Islet of Langerhans (tissue), 1 donor: Measurements from ENCODE around the gene EMC8.

Experiments used
- FAIRE-seq: peaks from one replicate; lab custom pipeline; 2011; peaks lifted over from hg19 to GRCh38; lab: Jason Lieb, UNC

Gene EMC8

DNA sequence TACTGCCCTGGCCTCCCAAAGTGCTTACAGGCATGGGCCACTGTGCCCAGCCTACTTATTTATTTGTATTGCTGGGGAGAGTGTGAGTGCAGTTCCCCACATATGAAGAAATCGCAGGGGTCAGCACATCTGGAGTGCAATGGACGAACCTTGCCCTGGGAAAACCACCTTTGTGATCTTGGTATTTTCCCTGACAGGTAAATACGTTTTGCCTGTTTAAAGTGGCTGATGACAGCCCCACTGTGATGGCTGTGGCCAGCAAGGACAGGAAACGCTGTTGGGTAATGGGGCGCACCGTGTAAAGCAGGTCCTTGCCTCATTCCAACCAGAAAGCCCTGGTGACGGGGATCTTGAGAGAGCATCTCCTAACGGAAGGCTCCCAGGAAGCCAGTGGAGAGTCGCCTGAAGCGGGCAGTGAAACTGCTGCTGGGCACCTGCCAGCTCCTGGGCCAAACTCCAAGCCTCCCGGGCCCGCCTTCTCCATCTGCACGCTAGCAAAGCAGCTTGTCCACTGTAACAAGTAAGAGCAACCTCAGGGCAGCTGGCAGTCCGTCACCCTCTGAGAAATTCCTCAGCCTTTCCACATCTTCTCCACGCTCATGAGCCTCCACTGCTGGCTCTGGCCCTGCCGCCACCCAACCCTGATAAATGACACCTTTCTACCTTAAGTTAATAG, 17.5 kb downstream of the EMC8 start:
- FAIRE-seq: peak; percentile 55

DNA sequence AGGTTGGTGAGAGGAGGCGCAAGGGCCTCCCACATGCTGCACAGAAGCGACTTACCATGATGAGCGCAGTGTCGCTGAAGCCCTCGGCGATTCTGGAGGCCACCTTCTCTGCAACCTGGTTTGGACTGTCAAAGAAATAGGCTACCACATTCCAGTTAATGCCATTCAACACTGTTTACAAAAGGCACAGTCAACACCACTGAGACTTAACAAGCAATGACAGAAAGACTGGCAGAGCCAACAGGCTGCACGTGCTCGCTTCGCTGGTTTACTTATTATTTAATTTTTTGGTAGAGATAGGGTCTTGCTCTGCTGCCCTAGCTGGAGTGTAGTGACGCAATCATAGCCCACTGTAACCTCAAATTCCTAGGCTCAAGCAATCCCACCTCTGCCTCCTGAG, 18.2 kb downstream of the EMC8 start:
- no peak for FAIRE-seq

- FAIRE-seq: no peak
Observed at GRCh38 chr16:85780281-85780680, 19.1 kb downstream of the EMC8 start.

DNA sequence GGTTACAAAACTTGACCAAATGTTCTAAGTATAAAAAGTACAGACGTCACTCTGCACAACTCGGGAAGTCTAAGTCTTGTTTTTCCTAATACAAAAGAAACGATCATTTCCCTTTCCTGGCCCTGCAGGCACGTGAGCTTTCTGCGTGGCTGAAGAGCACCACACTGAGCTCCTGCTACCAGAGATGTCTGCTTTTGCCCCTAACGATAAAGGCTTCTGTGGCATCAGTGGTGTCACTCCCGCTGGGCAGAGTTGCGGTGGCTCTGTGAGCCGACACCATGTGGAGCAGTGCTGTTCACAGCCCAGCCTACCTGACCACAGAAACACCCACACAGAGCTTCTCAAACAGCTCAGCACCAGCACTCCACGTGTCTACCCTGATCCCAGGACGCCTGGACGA, 20.5 kb downstream of the EMC8 start:
- no peak for FAIRE-seq

DNA sequence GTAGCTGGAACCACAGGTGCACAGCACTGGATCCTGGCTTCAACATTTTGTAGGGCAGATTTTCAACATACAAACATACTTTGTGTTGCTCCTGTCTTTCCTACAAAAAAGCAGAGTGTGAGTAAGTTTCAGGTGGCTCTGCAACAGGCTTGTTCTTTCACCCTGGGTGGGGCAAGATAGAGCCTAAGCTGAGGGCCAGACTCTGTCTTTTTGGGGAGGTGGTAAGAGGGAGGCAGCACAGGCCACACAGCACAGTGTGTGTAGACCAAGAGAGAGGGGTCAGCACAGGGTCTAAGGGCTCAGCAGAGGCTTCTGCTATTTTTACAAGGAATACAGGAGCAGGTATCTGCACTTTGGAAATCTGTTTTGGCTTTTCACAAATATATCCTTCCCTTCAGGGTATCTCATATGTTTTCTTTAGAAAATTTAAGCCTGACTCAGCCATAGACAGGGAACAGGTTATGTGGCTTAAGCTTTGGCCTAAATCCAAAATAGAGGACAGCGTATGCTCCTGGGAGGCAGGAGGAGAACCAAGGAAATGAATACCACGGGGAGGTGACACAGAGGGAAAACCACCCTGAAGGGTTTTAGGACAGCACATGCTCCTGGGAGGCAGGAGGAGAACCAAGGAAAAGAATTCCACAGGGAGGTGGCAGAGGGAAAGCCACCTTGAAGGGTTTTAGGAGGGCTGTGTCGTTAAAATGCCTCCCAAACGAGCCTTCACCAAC, 21.6 kb downstream of the EMC8 start:
- FAIRE-seq: no peak

GRCh38 chr16:85774811-85775210, 24.5 kb downstream of the EMC8 start:
- no peak for FAIRE-seq

DNA sequence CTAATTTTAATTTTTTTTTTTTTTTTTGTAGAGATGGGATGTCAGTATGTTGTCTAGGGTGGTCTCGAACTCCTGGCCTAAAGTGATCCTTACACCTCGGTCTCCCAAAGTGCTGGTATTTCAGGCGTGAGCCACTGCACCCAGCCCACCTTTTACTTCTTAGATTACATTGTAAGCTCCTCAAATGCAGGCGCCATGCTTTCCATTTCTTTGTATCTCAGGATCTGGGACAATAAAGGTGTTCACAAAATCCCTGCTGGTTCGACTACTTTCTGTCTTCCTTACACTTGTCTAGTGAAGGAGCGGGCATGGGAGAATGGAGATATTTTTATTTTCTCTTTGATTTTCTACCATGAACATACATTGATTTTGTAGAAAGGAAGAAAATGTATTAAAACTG, 25.2 kb downstream of the EMC8 start:
- FAIRE-seq: no peak

DNA sequence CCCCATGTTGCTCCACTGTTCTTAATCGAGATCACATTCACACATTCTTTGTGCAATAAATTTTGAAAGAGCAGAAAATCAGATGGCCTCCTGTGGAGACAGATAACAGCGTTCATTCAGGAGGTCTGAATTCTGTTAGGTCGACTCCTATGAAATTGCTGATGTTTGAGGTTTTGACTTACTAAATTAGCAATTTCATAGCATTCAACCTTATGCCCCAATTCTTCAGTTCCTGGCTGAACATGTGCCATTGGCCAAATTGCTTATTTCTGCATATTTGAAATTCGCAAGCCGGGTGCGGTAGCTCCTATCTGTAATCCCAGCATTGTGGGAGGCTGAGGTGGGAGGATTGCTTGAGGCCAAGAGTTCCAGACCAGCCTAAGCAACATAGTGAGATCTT, 26.3 kb downstream of the EMC8 start:
- no peak for FAIRE-seq

DNA sequence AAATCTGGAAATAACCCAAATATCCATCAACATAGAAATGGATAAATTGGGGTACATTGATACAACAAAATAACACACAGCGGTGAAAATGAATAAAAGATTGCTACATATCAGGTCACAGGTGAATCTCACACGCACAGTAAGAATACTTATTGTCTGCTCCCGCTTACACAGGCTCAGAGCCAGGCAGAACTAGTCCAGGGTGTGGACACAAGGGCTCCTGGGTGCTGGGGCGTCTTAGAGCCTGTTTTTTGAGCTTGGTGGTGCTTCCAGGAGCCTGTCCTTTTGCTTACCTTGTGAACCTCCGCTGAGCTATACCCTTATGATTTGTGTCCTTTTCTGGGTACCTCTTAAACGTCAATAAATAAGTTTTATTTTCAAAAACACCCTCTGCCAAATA, 28.6 kb downstream of the EMC8 start:
- FAIRE-seq: no peak

DNA sequence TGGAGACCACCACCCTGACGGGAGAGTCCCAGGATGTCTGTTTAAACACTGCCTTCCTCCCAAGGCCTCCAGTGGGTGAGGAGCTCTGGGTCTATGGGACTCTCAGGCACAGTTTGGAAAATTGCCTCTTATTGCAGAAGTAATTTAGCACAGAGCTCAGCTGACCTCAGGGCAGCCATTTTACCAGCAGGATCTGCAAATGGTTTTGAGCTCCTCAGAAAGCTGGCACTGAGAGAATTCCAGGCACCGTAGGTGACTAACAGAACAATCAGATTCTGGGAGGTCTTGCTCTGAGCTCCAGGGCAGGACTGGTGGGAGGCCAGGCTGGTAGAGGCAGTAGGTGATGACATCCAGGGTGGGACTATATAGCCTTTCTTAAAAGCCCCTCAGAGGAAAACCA, 31.1 kb downstream of the EMC8 start:
- FAIRE-seq: no peak

DNA sequence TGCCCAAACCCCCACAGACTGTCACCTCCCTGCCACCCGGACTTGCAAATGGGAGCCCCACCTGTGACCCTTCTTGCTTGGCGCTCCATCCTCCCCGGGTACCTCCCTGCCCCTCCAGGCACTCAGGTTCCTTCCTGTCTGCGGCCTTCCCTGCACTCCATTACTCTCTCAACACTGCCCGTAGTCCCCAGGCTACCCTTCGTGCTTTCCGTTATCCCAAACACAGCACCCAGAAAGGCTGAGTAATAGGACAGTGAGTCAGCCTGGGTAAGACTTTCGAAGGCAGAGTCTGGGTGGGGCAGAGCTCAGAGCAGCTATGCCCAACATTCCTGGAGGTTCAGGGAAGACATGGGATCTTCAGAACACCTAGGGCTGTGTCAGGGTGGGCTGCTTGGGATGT, 31.8 kb downstream of the EMC8 start:
- FAIRE-seq: no peak

- no peak for FAIRE-seq
Observed at GRCh38 chr16:85765767-85766166, 33.6 kb downstream of the EMC8 start.

GRCh38 chr16:85765211-85765610, 34.1 kb downstream of the EMC8 start:
- FAIRE-seq: no peak

DNA sequence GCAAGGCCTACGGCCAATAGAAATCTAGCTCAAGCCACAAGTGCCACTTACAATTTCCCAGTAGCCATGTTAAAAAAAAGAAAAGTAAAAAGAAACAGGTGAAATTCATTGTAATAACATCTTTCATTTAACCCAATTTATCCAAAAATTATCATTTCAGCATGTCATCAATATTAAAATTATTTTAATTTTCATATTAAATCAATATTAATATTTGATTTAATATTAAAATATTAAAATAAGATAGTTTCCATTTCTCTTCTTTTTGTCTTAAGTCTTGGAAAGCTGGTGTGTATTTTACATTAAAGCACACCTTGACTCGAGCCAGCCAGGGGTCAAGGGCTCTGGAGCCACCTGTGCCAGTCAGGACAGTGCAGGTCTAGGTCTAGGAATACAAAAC, 35.7 kb downstream of the EMC8 start:
- FAIRE-seq: no peak

DNA sequence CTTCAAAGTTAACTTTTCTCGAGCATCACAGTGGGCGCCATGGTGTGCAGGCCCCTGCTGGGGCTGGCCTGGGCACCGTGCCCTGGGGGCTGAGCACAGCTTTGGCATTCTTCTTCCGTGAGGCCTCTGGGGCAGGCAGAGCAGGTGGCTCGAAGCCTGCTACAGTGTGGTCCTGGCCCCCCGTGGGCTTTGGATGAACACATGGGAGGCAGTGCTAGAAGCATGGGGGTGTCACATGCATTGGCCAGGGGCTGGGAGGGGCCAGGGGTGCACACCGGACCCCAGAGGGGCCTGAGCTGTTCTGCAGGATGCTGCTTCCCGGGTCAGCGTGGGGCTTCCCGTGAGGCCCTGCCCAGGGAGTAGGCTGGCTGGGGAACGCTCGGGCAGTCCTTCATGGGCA, 36.4 kb downstream of the EMC8 start:
- FAIRE-seq: no peak

GRCh38 chr16:85761861-85762260, 37.5 kb downstream of the EMC8 start:
- no peak for FAIRE-seq

DNA sequence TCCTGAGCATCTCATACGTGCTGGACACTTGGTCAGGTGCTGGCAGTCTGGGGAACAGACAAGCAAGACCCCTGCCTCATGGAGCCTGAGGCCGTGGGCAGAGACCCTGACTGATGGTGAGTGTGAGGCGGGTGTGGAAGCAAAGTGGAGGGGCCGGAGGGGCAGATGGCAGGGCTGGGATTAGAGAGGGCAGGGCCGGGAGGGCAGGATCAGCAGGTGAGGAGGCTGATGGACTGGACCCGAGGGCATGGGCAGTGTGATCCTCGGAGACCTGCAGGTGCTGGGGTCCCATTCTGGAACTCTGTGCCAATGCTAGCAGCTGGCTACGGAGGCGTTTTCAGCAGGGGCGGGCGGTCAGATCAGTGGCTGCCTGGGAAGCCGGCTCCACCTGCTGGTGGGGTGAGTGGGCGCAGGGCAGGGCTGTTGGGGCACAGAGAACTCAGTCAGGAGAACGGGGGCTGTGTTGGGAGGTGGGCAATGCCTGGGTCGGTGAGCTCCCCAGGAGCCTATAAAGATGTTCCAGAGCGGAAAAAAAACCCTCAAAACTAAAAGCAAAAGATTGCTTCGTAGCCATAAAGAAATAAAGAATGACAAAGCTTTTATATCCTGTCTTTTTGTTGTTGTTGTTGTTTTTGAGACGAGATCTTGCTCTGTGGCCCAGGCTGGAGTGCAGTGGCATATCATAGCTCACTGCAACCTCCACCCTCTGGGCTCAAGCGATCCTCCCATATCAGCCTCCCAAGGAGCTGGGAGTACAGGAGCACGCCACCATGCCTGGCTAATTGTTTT, 39.5 kb downstream of the EMC8 start:
- FAIRE-seq: no peak

GRCh38 chr16:85759136-85759535, 40.2 kb downstream of the EMC8 start:
- FAIRE-seq: no peak

DNA sequence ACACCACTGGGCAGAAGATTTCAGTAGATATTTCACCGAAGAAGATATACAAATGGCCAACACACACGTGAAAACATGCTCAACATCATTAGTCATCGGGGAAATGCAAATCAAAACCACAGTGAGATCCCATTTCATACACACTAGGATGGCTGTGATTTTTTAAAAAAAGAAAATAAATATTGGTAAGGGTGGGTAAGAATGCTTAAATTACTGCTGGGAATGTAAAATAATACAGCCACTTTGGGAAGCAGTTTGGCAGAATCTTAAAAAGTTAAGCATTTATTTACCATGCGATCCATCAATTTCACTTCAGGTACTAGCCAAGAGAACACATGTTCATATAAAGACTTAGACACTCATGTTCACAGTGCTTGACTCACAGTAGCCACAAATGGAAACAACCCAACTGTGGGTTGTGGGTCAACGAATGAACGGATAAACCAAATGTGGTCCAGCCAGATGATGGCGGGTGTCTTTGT, 42.0 kb downstream of the EMC8 start:
- no peak for FAIRE-seq

GRCh38 chr16:85755929-85756768, 43.2 kb downstream of the EMC8 start:
- FAIRE-seq: no peak

DNA sequence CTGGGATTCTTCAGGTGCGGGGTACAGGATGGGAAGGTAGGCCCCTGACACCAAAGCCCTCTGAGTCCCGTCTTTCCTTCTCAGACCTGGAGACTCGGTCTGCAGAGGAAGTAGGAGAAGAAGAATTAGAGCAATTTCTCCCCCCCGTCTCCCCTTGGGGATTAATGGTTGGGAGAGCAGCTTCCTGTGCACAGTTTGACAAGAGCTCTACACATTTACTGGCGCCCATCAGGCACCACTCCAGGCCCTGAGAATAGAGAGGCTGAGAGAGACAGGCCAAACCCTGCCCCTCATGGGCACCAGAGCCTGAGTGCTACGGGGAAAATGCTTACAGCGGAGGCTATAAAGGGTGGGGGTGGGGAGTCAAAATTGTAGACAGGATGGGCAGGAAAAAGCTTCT, 44.9 kb downstream of the EMC8 start:
- no peak for FAIRE-seq

GRCh38 chr16:85753976-85754375, 45.4 kb downstream of the EMC8 start:
- no peak for FAIRE-seq
